SU-DHL-6 (cell line): ENCODE results near the gene CFAP298.

Experiments
- H2AFZ ChIP-seq: fragments of 200-600 bp; sonication (generic); 2 replicates; pipeline ENCODE4 v1.6.1; 2014; ENCODE audit warnings: low read depth, mild to moderate bottlenecking, moderate library complexity, mixed read lengths, antibody characterized with exemption, low read length; ENCODE audit not compliant: severe bottlenecking
- H3F3A ChIP-seq: fragments of 200-600 bp; shearing (Covaris generic); 2 replicates; pipeline ENCODE4 v1.6.0; 2016; ENCODE audit warnings: antibody characterized with exemption, mild to moderate bottlenecking; ENCODE audit not compliant: insufficient read depth
- H3K27ac ChIP-seq: fragments of 200-600 bp; sonication (generic); 2 replicates; pipeline ENCODE4 v1.5.1; 2016; ENCODE audit warnings: low read depth, mild to moderate bottlenecking, low read length, moderate library complexity, mixed read lengths
- H3K27me3 ChIP-seq: fragments of 200-600 bp; sonication (generic), shearing (Covaris generic); 2 replicates; pipeline ENCODE4 v1.6.0; 2014; ENCODE audit warnings: mild to moderate bottlenecking, low read length
- H3K36me3 ChIP-seq: fragments of 200-600 bp; sonication (generic); 2 replicates; pipeline ENCODE4 v1.6.1; 2014; ENCODE audit warnings: mild to moderate bottlenecking, low read length, mixed read lengths
- H3K4me2 ChIP-seq: fragments of 300-600, 200-600 bp; shearing (Covaris generic), sonication (generic); 2 replicates; pipeline ENCODE4 v1.6.0; 2014; ENCODE audit warnings: low read length, low read depth, mild to moderate bottlenecking; ENCODE audit not compliant: poor library complexity, severe bottlenecking
- H3K4me3 ChIP-seq: fragments of 200-600 bp; sonication (generic); 2 replicates; pipeline ENCODE4 v1.5.1; 2014; ENCODE audit warnings: antibody characterized with exemption, low read length, mild to moderate bottlenecking, mixed read lengths; ENCODE audit not compliant: insufficient read depth, poor library complexity, severe bottlenecking
- H3K79me2 ChIP-seq: fragments of 200-600 bp; sonication (generic); 2 replicates; pipeline ENCODE4 v1.6.1; 2014; ENCODE audit warnings: mild to moderate bottlenecking, low read length, moderate library complexity; ENCODE audit not compliant: insufficient read depth
- H3K9ac ChIP-seq: fragments of 200-600 bp; sonication (generic); 2 replicates; pipeline ENCODE4 v1.7.0; 2014; ENCODE audit warnings: mild to moderate bottlenecking, low read length
- H3K9me2 ChIP-seq: fragments of 200-600 bp; sonication (generic); replicated peaks from 2 replicates; pipeline ENCODE4 v1.6.1; 2014; ENCODE audit warnings: low read length; ENCODE audit not compliant: insufficient read depth
- H3K9me3 ChIP-seq: fragments of 200-600 bp; sonication (generic); 2 replicates; pipeline ENCODE4 v1.6.1; 2014; ENCODE audit warnings: low read length, mixed read lengths; ENCODE audit not compliant: insufficient read depth
- H4K20me1 ChIP-seq: fragments of 200-600 bp; sonication (generic); 2 replicates; pipeline ENCODE4 v1.6.1; 2014; ENCODE audit warnings: low read depth, mild to moderate bottlenecking, antibody characterized with exemption, low read length, moderate library complexity, mixed read lengths
- CTCF ChIP-seq: fragments of 200-600 bp; sonication (generic); IDR thresholded peaks from one replicate; pipeline ENCODE4 v1.5.1; 2017; ENCODE audit warnings: antibody characterized with exemption, mild to moderate bottlenecking, low read length, moderate library complexity; ENCODE audit not compliant: insufficient read depth, poor library complexity, severe bottlenecking
- EZH2phosphoT487 ChIP-seq: fragments of 200-600 bp; sonication (generic), shearing (Covaris generic); conservative IDR thresholded peaks from 2 replicates; pipeline ENCODE4 v1.6.1; 2018; ENCODE audit warnings: mild to moderate bottlenecking, antibody characterized with exemption, low read length, moderate library complexity, mixed read lengths

Gene CFAP298

GRCh38 chr21:32560896-32561295 is 51.3 kb downstream of the CFAP298 start:
- Histone ChIP-seq H2AFZ (no peak overlapping the region), H3K9me3 (no peaks in the 10 kb centered on the region), H3F3A (no peaks in the 10 kb centered on the region), H3K27ac (no peak overlapping the region), H3K9me2 (no peaks in the 10 kb centered on the region), H3K79me2 (no peaks in the 10 kb centered on the region), H3K4me2 (no peak overlapping the region), H3K27me3 (no peaks in the 10 kb centered on the region; the same call in 1 of the 2 replicates), H4K20me1 (no peaks in the 10 kb centered on the region), H3K36me3 (no peaks in the 10 kb centered on the region), H3K9ac (no peak overlapping the region), H3K4me3 (no peak overlapping the region)
- TF ChIP-seq CTCF (no peak), EZH2phosphoT487 (no peak)

- Histone ChIP-seq H3K79me2 (no peaks in the 10 kb centered on the region), H3K9me2 (no peaks in the 10 kb centered on the region), H3K9me3 (no peaks in the 10 kb centered on the region), H4K20me1 (no peaks in the 10 kb centered on the region), H3K36me3 (no peaks in the 10 kb centered on the region), H3K27ac (no peak overlapping the region), H3K4me3 (no peak overlapping the region), H3K4me2 (no peak overlapping the region), H3F3A (no peaks in the 10 kb centered on the region), H3K9ac (no peak overlapping the region), H2AFZ (no peak overlapping the region), H3K27me3 (no peaks in the 10 kb centered on the region; the same call in 1 of the 2 replicates)
- TF ChIP-seq EZH2phosphoT487 = no peak
- no peak for TF ChIP-seq CTCF
Measured at GRCh38 chr21:32559006-32559610, 53.1 kb downstream of the CFAP298 start.

- H3K27me3 ChIP-seq = no peaks in the 10 kb centered on the region
- H2AFZ ChIP-seq = no peak overlapping the region
- H3K9ac ChIP-seq = no peak overlapping the region
- H3K4me3 ChIP-seq = no peak overlapping the region
- H3K36me3 ChIP-seq = no peaks in the 10 kb centered on the region
- no peak overlapping the region for H3K27ac ChIP-seq
- no peaks in the 10 kb centered on the region for H3K9me3 ChIP-seq
- TF ChIP-seq CTCF (no peak), EZH2phosphoT487 (no peak)
- H3K4me2 ChIP-seq = no peak overlapping the region
- H3F3A ChIP-seq = no peaks in the 10 kb centered on the region
- no peaks in the 10 kb centered on the region for H3K9me2 ChIP-seq
- H3K79me2 ChIP-seq = no peaks in the 10 kb centered on the region
- no peaks in the 10 kb centered on the region for H4K20me1 ChIP-seq
Measured at GRCh38 chr21:32558106-32558505, 54.1 kb downstream of the CFAP298 start.
